ENCODE results near the gene TMEM208.

TMEM208 gene

DNA sequence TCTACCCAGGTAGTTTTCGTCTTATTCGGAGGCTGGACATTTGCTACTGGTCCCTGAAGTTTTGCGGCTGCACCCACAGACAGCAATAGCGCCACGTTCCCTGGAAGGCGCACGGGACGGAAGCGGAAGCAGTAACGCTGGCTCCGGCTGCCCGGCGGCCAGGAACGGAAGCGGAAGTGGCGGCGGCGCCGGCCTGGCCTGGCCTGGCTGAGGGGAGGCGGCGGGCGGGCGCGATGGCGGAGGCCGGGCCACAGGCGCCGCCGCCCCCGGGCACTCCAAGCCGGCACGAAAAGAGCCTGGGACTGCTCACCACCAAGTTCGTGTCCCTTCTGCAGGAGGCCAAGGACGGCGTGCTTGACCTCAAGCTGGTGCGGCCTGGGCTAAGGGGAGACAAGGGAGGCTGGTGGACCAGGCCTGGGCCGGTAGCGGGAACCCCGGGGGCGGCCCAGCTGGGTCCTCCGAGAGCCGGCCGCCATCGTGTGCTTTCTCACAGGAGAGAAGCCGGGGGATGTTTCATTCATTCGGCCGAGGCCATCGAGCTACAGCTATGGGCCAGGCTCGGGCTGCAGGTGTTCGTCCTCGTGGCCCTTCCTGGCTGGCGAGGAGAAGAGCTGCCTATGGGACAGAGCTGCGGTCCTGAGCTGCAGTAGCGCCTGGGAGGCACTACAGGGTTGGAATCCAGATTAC is 34.8 kb upstream of the TMEM208 start, which contains the start of gene E2F4:
E2F4 (plus strand) TSS at position 161 of the 687 bp plus-strand sequence; CDS start at position 234, 73 bp downstream.
- DNase-seq = peak; percentile 88

- no peak for DNase-seq
These were observed 34.1 kb upstream of the TMEM208 start for GRCh38 chr16:67192781-67193361.

DNA sequence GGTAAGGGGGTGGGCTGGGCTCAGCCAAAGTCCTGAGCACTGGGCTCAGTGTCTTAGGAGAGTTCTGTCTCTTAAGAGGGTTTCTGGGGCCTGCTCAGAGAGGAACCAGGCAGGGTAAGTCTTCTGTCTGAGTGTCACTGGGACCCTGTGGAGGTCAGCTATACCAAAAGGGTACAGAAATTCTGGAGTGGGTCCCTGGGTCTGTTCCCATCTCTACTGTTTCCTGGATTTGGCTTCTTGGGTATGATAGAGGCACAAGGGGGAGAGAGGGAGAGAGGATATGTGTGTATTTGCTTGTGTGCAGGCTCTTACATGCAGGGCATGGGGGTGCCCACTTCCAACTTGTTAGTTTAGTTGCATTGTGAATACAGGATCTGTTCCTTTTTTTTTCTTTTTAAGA is 33.4 kb upstream of the TMEM208 start:
- DNase-seq = no peak

- no peak for DNase-seq
These were observed 32.7 kb upstream of the TMEM208 start for GRCh38 chr16:67194260-67194659.

GRCh38 chr16:67195676-67196075 is 31.3 kb upstream of the TMEM208 start:
- no peak for DNase-seq

DNA sequence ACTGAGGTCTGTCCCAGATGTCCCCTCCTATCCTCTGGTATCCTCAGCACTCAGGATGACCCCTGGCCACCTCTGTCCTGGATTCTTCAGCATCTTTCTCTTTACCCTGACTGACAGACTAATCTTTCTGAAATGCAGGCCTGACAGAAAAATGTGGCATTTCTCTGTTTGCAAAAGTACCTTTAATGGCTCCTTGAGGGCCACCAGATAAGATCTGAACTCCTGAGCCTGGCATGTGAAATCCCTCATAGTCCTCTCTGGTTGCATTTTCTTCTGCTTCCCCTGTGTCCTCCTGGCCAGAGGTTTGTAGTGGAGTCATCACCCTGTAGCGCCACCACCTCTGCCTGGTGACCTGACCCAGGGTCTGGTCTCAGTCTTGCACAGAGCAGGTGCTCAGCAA is 30.0 kb upstream of the TMEM208 start:
- DNase-seq = no peak

DNA sequence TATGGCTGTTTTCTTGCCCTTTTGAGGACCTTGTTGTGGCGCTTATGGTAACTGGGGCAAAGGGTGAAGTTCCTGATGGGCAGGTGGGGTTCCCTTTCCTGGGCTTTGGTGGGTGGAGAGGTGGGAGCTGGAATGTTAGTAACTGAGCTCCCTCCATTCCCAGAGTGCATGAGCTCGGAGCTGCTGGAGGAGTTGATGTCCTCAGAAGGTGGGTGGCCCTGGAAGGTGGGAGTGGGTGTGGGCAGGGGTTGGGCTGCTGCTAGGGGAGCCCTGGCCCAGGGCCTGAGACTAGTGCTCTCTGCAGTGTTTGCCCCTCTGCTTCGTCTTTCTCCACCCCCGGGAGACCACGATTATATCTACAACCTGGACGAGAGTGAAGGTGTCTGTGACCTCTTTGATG is 29.2 kb upstream of the TMEM208 start:
- no peak for DNase-seq

DNA sequence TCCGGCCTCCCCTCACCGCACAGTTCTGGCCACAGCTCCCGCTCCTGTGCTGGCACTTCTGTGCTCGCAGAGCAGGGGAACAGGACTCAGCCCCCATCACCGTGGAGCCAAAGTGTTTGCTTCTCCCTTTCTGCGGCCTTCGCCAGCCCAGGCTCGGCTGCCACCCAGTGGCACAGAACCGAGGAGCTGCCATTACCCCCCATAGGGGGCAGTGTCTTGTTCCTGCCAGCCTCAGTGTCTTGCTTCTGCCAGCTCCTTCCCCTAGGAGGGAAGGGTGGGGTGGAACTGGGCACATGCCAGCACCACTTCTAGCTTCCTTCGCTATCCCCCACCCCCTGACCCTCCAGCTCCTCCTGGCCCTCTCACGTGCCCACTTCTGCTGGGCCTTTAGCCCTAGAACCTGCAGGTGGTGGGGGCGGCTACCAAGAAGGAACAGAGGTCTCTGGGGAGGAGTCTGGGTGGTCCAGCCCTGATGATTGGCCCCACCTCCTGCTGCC is 28.6 kb upstream of the TMEM208 start:
- DNase-seq = peak; percentile 40

GRCh38 chr16:67199011-67199807 is 27.7 kb upstream of the TMEM208 start, which contains the start of gene ELMO3:
TSS of gene ELMO3 (plus strand) at chr16:67199131. CDS start at chr16:67199327, 196 bp downstream.
- DNase-seq = no peak

DNA sequence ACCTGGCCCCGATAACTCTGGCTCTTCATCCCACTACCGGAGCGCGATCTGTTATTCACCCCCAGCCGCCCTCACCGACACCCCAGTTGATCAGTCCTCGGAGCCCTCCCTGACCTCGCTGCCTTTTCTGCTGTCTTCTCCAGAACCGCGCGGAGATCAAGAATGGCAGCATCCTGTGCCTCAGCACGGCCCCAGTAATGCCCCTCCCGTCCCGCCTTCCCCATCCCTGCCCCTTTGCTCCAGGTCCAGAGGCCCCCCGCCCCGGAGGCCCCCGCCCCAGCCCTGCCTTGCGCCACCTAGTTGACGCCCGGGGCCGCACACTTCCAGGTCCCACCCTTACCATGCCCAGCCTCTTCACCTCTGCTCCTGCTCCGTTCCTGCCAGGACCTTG is 27.1 kb upstream of the TMEM208 start:
- DNase-seq = no peak

GRCh38 chr16:67200491-67200890 is 26.4 kb upstream of the TMEM208 start:
- DNase-seq = no peak

DNA sequence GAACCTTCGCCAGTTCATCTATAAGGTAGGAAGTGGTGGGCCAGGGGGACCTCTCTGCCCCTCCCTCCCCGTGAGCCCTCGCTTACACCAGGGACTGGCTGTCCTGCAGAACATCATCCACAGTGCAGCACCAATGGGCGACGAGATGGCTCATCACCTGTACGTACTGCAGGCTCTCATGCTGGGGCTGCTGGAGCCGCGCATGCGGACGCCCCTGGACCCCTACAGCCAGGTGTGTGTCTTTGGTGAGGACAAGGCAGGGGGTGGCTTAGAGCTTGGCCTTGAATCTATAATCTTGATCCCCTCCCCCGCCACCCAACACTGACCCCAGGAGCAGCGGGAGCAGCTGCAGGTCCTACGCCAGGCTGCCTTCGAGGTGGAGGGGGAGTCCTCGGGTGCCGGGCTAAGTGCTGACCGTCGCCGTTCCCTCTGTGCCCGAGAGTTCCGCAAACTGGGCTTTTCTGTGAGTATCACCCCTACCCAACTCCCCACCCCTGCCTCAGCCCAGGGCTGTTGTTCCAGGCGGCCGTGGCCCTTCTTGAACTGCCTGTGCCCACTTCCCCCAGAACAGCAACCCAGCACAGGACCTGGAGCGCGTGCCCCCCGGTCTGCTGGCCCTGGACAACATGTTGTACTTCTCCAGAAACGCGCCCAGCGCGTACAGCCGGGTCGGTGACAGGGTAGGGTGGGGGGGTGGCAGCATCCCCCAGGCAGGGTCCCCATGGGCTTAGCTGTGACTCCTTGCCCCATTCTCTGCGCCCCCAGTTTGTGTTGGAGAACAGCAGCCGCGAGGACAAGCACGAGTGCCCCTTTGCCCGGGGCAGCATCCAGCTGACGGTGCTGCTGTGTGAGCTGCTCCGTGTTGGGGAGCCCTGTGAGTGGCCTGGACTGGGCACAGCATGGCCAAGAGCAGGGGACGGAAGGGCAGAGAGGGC is 25.3 kb upstream of the TMEM208 start:
- no peak for DNase-seq

DNA sequence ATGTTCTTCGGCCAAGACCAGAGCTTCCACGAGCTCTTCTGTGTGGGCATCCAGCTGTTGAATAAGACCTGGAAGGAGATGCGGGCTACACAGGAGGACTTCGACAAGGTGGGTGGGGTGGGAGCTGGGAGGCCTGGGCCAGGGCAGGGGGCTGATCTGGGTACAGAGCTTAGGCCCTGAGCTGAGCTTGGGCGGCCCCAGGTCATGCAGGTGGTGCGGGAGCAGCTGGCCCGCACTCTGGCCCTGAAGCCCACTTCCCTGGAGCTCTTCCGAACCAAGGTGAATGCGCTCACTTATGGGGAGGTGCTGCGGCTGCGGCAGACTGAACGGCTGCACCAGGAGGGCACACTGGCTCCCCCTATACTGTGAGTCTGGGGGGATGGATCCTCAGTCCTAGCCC is 24.5 kb upstream of the TMEM208 start:
- no peak for DNase-seq

DNA sequence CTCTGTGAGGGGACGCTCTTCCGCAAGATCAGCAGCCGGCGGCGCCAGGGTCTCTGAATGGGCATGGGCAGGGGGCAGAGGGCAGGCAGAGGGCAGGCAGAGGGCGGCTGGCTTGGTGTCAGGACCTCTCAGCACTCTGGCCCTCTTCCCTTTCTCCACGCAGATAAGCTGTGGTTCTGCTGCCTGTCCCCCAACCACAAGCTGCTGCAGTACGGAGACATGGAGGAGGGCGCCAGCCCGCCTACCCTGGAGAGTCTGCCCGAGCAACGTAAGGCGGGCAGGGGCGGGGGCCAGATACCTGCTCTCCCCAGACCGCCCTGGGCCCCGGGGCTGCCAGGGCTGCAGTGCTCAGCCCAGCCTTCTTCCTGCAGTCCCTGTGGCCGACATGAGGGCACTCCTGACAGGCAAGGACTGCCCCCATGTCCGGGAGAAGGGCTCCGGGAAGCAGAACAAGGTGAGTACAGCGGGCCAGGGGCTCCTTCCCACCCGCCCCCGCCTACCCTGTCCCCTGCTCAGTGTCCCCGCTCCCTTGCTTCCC is 23.9 kb upstream of the TMEM208 start:
- DNase-seq = no peak

- no peak for DNase-seq
These were observed 22.9 kb upstream of the TMEM208 start for GRCh38 chr16:67204076-67204475.

DNA sequence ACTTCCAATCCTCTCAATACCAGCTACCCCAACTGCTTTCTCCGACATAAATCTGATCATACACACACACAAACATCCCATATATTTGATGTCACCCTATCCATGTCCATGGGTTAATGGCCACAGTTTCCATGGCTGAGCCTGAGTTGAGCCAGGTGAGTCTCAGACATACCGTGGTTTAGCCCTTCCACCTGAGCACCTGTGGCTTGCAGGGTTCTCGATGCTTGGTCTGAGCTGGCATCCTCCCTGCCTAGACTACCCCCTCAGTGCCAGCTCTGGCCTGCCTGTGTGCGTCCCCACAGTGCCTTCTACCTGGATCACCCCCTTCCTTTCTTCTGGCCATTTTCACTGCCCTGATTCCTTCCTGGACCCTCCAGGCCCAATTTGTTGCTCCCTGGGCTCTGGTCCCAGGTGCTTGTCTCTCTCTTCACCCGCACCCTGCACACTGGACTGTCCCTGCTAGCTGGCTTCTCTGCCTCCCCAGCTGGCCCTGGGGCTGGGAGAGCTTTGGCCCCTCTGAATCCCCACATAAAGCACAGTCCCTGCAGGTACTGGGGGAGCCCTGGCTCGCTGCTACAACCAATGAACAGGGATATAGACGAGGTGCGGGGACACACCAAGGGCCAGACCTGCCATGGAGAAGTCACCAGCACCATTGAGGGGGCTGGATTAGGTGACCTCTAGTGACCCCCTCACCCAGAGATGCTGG is 20.6 kb upstream of the TMEM208 start:
- no peak for DNase-seq

GRCh38 chr16:67206838-67207248 is 20.1 kb upstream of the TMEM208 start:
- no peak for DNase-seq

DNA sequence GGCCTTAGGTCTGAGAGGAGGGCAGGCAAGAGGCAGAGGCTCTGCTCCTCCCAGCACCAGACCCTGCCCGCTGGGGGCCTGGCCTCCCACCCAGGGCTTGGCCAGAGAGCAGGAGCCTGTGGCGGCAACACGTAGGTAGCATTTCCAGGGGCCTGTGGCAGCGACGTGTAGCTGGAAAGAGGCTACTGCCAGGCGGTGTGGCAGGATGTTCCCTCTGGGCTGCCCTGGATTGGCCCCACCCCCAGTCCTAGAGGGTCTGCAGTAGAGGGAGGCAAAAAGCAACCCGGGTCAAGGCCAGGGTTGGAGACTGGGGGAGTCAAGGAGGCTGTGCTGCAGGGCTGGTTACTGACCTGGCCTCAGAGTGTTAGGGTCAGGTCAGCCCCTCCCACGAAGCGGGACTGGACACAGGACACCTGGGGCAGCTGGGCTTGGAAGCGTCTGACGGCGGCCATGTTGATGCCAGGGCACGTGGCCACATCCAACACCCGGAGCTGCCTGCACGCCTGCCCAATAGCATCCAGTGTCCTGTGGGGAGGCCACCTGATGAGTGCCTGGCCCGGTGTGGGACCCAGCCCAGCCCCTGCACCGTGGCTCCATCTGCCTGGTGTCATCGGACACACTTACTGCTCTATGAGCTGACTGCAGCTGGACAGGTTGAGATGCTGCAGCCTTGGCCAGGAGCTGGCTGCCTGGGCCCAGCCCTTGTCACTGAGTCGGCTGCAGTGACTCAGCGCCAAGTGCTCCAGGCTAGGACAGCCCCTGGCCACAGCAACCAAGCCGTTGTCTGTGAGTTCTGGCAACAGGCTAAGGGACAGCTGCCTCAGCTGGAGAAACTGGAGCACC is 19.5 kb upstream of the TMEM208 start:
- no peak for DNase-seq

DNA sequence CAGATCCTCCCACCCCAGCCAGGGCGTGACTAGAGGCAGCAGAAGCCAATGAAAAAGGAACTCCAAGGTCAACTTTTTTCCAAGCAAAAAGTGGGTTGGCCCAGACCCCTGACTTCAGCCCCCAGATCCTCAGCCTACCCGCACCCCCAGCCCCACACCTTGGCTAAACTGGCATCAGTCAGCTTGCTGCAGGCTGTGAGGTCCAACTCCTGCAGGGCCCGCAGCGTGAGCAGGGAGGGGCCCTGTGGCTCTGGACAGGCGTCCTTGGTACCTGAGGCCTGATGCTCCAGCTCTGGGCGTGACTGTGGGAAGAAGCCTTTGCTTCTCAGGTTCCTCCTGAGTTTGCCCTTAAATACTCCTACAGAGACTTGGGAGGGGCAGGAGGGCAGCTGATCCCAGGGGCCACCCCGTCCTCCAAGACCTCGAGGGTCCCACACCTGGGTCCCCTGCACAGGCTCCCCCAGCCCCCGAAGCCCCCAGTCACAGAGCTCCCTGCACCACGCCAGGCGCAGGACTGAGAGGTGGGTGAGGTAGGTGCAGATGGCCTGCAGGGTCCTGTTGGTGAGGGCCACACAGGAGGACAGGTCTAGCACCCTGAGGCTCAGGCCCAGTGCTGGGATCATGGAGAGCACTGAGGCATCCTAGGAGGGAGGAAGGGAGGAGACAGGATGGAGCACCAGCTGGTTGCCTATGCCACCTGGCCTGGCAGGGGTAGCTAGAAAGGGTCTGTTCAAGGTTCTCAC is 18.6 kb upstream of the TMEM208 start:
- no peak for DNase-seq

- no peak for DNase-seq
These were observed 17.4 kb upstream of the TMEM208 start for GRCh38 chr16:67209565-67209964.
